ENCODE data around the gene CDC42.
A peak's percentile ranks its signal among the peaks of the same experiment; 100 is the strongest.

CDC42 gene

GRCh38 chr1:22076346-22076745, 23.8 kb downstream of the CDC42 start:
- DNase-seq, result no peak

- no peak for DNase-seq
Measured at GRCh38 chr1:22077728-22078127, 25.2 kb downstream of the CDC42 start.

- no peak for DNase-seq
Measured at GRCh38 chr1:22078133-22078532, 25.6 kb downstream of the CDC42 start.

- DNase-seq, result no peak
Measured at GRCh38 chr1:22080191-22080590, 27.7 kb downstream of the CDC42 start.

- no peak for DNase-seq
Measured at GRCh38 chr1:22088331-22088730, 35.8 kb downstream of the CDC42 start.

GRCh38 chr1:22089134-22089571, 36.6 kb downstream of the CDC42 start:
- DNase-seq, result no peak

- DNase-seq, result no peak
Measured at GRCh38 chr1:22089787-22090186, 37.3 kb downstream of the CDC42 start.

GRCh38 chr1:22090867-22091266, 38.4 kb downstream of the CDC42 start:
- DNase-seq, result no peak

- DNase-seq, result peak; percentile 27
Measured at GRCh38 chr1:22092026-22092768, 39.7 kb downstream of the CDC42 start.

- no peak for DNase-seq
Measured at GRCh38 chr1:22093513-22093912, 41.0 kb downstream of the CDC42 start.

GRCh38 chr1:22096036-22096435, 43.5 kb downstream of the CDC42 start:
- DNase-seq, result no peak

- no peak for DNase-seq
Measured at GRCh38 chr1:22096463-22096862, 44.0 kb downstream of the CDC42 start.

GRCh38 chr1:22098752-22099151, 46.2 kb downstream of the CDC42 start:
- no peak for DNase-seq

- DNase-seq, result no peak
Measured at GRCh38 chr1:22100168-22100567, 47.7 kb downstream of the CDC42 start.

GRCh38 chr1:22101199-22101598, 48.7 kb downstream of the CDC42 start:
- no peak for DNase-seq

GRCh38 chr1:22101995-22102394, 49.5 kb downstream of the CDC42 start:
- DNase-seq, result no peak

- no peak for DNase-seq
Measured at GRCh38 chr1:22102746-22103145, 50.2 kb downstream of the CDC42 start.

GRCh38 chr1:22104094-22104493, 51.6 kb downstream of the CDC42 start:
- no peak for DNase-seq

- no peak for DNase-seq
Measured at GRCh38 chr1:22104865-22105437, 52.4 kb downstream of the CDC42 start.

GRCh38 chr1:22105611-22106207, 53.2 kb downstream of the CDC42 start:
- DNase-seq, result no peak

GRCh38 chr1:22107126-22107525, 54.6 kb downstream of the CDC42 start:
- DNase-seq, result no peak

GRCh38 chr1:22108339-22109105, 56.0 kb downstream of the CDC42 start:
- DNase-seq, result no peak

- no peak for DNase-seq
Measured at GRCh38 chr1:22110016-22110415, 57.5 kb downstream of the CDC42 start.

- no peak for DNase-seq
Measured at GRCh38 chr1:22111115-22111514, 58.6 kb downstream of the CDC42 start.
